Natural killer cell (primary cell): ENCODE measurements around the gene MUC15. TPM values are rescaled to one million over a fixed set of nuclear protein-coding genes. Genes with fewer than 3 reads are reported as not detected.

Source experiments
- ATAC-seq, 3 donors: fragments of 150-1000 bp in 2 of 3; fragments of 200-7000 bp in 1 of 3; cut with Tn5 transposase; 1 replicate in 1 of 3; 2 replicates in 2 of 3; pipeline ENCODE4 v1.10.0; 2021; ENCODE audit warnings: mild to moderate bottlenecking in 2 of 3, moderate library complexity in 2 of 3
- DNase-seq, 2 donors: peaks; one replicate each; pipeline versions ENCODE4 v3.0.0 to v3.0.0-alpha.2; 2013 to 2021; ENCODE audit warnings: mixed read lengths in 1 of 2
- H3K27ac ChIP-seq: one replicate; pipeline ENCODE4 v1.5.1; 2013; ENCODE audit warnings: mild to moderate bottlenecking, low read length
- H3K27me3 ChIP-seq: one replicate; pipeline ENCODE4 v1.6.1; 2013; ENCODE audit warnings: low read length; ENCODE audit not compliant: control insufficient read depth, insufficient read depth
- H3K36me3 ChIP-seq: one replicate; pipeline ENCODE4 v1.6.1; 2013; ENCODE audit warnings: low read length; ENCODE audit not compliant: control insufficient read depth, insufficient read depth
- H3K4me1 ChIP-seq: one replicate; pipeline ENCODE4 v1.6.1; 2013; ENCODE audit warnings: low read length; ENCODE audit not compliant: control insufficient read depth, insufficient read depth
- H3K4me3 ChIP-seq: one replicate; pipeline ENCODE4 v1.5.1; 2013; ENCODE audit warnings: low read length
- H3K9me3 ChIP-seq: one replicate; pipeline ENCODE4 v1.6.1; 2013; ENCODE audit warnings: low read length; ENCODE audit not compliant: control insufficient read depth, insufficient read depth
- H3K27ac Mint-ChIP-seq, 2 donors: one replicate each; pipeline ENCODE4 v1.8.0; 2022; ENCODE audit warnings: mild to moderate bottlenecking in 2 of 2, mixed read lengths in 2 of 2, moderate library complexity in 1 of 2
- H3K27me3 Mint-ChIP-seq, 2 donors: one replicate each; pipeline ENCODE4 v1.8.0; 2022; ENCODE audit warnings: low read depth in 2 of 2, mixed read lengths in 2 of 2
- H3K36me3 Mint-ChIP-seq: one replicate; pipeline ENCODE4 v1.8.0; 2022; ENCODE audit warnings: mixed read lengths
- H3K4me1 Mint-ChIP-seq, 2 donors: one replicate each; pipeline ENCODE4 v1.8.0; 2022; ENCODE audit warnings: mixed read lengths in 2 of 2
- H3K4me3 Mint-ChIP-seq: one replicate; pipeline ENCODE4 v1.8.0; 2022; ENCODE audit warnings: mild to moderate bottlenecking, moderate library complexity, mixed read lengths
- H3K9me3 Mint-ChIP-seq, 2 donors: one replicate each; pipeline ENCODE4 v1.8.0; 2022; ENCODE audit warnings: mixed read lengths in 2 of 2
- WGBS: methylation state at CpG from one replicate; pipeline ENCODE4 v1.1.7; 2013; ENCODE audit warnings: missing lambda C conversion rate; ENCODE audit not compliant: insufficient coverage; 5-methylcytosine and 5-hydroxymethylcytosine counted together
- intact Hi-C: fragments of 100-400 bp; cut with micrococcal nuclease; formaldehyde crosslinking; loops from one replicate; pipeline ENCODE4 v1.14.2; 2022
- total RNA-seq, 4 donors: library from RNA; stranded (reverse); fragments of 120-200 nt in 1 of 4; gene quantifications; one replicate each; pipeline versions ENCODE4 v1.2.3 to v1.2.4, GENCODE V29; 2013 to 2022
- TF ChIP-seq, protein P1 (sequence below): fragments of 200-600 bp; IDR thresholded peaks from one replicate; pipeline ENCODE4 v1.8.0; 2022; ENCODE audit warnings: antibody characterized with exemption

MUC15 gene
- total RNA-seq, 3 donors from 2014 or later (not counting 1 experiment from before 2014, with no cell fraction given) = not detected

DNA sequence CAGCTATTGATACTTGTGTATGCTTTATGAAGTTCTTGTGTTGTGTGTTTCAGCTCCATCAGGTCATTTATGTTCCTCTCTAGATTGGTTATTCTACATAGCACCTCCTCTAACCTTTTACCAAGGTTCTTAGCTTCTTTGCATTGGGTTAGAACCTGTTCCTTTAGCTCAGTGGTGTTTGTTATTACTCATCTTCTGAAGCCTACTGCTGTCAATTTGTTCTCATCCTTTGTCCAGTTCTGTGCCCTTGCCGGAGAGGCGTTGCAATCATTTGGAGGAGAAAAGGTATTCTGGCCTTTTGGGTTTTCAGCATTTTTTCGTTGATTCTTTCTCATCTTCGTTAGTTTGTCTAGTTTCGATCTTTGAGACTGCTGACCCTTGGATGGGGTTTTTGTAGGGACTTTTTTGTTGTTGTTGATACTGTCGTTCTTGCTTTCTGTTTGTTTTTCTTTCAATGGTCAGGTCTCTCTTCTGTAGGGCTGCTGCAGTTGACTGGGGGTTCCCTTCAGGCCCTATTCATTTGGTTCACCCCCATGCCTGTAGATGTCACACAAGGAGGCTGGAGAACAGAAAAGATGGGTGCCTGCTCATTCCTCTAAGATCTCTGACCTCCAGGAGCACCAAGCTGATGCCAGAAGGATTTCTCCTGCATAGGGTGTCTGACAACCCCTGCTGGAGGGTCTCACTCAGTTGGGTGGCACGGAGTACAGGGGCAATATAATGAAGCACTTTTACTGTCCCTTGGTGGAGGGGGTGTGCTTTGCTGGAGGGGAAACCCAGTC, 35.9 kb upstream of the MUC15 start:
- H3K27ac Mint-ChIP-seq = no peak overlapping the region
- peaks cover 4% of the 10 kb centered on the region for H3K36me3 Mint-ChIP-seq
- DNase-seq = no peak
- Histone ChIP-seq H3K4me3 (no peak overlapping the region), H3K4me1 (no peaks in the 10 kb centered on the region), H3K36me3 (no peaks in the 10 kb centered on the region), H3K27me3 (no peaks in the 10 kb centered on the region), H3K9me3 (peaks cover 6% of the 10 kb centered on the region), H3K27ac (no peak overlapping the region)
- H3K4me1 Mint-ChIP-seq = no peaks in the 10 kb centered on the region
- intact Hi-C loops = no loop called here
- H3K9me3 Mint-ChIP-seq = peaks cover 32 to 36% of the 10 kb centered on the region in 2 donors
- no peak for ATAC-seq
- WGBS = 86% methylated on average over 7 of the region's 7 CpGs
- TF ChIP-seq, protein P1, sequence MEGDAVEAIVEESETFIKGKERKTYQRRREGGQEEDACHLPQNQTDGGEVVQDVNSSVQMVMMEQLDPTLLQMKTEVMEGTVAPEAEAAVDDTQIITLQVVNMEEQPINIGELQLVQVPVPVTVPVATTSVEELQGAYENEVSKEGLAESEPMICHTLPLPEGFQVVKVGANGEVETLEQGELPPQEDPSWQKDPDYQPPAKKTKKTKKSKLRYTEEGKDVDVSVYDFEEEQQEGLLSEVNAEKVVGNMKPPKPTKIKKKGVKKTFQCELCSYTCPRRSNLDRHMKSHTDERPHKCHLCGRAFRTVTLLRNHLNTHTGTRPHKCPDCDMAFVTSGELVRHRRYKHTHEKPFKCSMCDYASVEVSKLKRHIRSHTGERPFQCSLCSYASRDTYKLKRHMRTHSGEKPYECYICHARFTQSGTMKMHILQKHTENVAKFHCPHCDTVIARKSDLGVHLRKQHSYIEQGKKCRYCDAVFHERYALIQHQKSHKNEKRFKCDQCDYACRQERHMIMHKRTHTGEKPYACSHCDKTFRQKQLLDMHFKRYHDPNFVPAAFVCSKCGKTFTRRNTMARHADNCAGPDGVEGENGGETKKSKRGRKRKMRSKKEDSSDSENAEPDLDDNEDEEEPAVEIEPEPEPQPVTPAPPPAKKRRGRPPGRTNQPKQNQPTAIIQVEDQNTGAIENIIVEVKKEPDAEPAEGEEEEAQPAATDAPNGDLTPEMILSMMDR = no peak
- no peak overlapping the region for H3K4me3 Mint-ChIP-seq
- no peaks in the 10 kb centered on the region for H3K27me3 Mint-ChIP-seq

DNA sequence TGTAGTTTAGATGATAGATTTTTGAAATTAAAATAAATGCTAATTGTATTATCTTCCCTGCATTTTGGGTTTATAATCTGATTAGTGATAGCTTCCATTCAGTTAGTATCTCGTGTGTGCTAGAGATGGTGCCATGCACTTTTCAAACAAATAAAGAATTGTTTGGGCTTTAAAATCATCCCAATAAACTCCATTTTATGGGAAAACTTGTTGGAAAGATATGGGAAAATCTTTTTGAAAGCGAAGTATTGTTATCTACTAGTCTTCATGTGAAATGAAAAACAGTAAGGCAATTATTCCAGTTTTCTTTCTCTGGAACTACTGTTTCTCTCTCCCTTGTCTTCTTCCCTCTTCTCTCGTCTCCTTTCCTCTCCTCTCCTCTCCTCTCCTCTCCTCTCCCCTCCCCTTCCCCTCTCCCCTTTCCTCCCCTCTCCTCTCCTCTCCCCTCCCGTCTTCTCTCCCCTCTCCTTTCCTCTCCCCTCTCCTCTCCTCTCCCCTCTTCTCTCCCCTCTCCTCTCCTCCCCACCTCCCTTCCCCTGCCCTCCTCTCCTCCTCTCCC, 27.9 kb upstream of the MUC15 start:
- ATAC-seq = no peak
- 68% methylated on average over 1 of the region's 4 CpGs for WGBS
- H3K4me3 Mint-ChIP-seq = no peak overlapping the region

DNA sequence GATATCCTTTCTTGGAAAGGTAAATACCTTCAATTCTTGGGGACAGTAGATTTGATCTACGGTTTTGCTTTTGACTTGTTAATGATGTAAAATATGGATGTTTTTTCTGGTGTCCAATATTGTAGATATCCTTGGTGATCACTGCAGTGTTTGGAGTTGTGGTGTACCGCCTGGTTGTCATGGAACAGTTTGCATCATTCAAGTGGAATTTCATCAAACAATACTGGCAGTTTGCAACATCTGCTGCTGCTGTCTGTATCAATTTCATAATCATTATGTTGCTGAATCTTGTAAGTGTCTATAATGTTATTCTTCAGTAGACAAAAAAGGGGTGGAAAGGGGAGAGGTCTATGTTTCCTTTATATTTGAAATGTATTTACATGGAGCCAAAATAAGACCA, 27.4 kb upstream of the MUC15 start:
- no peak overlapping the region for H3K4me3 Mint-ChIP-seq
- Histone ChIP-seq H3K27ac (no peak overlapping the region), H3K27me3 (no peaks in the 10 kb centered on the region), H3K36me3 (no peaks in the 10 kb centered on the region), H3K9me3 (no peaks in the 10 kb centered on the region), H3K4me3 (no peak overlapping the region), H3K4me1 (no peaks in the 10 kb centered on the region)
- TF ChIP-seq, protein P1 = no peak
- no peak overlapping the region for H3K27ac Mint-ChIP-seq
- no peak for DNase-seq
- H3K9me3 Mint-ChIP-seq = peaks cover 14 to 20% of the 10 kb centered on the region in 2 donors
- intact Hi-C loops = no loop called here
- no peaks in the 10 kb centered on the region for H3K36me3 Mint-ChIP-seq
- ATAC-seq = no peak
- 95% methylated on average over 2 of the region's 2 CpGs for WGBS
- no peaks in the 10 kb centered on the region for H3K4me1 Mint-ChIP-seq
- H3K27me3 Mint-ChIP-seq = no peaks in the 10 kb centered on the region

More for the DNA sequence above, 27.9 kb upstream of the MUC15 start:
- Histone ChIP-seq H3K27me3 (no peaks in the 10 kb centered on the region), H3K9me3 (no peaks in the 10 kb centered on the region), H3K4me1 (no peaks in the 10 kb centered on the region), H3K27ac (no peak overlapping the region), H3K4me3 (no peak overlapping the region), H3K36me3 (no peaks in the 10 kb centered on the region)
- Mint-ChIP-seq H3K36me3 (no peaks in the 10 kb centered on the region), H3K9me3 (peaks cover 14 to 20% of the 10 kb centered on the region in 2 donors), H3K27me3 (no peaks in the 10 kb centered on the region), H3K27ac (no peak overlapping the region), H3K4me1 (no peaks in the 10 kb centered on the region)
- intact Hi-C loops = no loop called here
- TF ChIP-seq, protein P1 = no peak
- no peak for DNase-seq
